GM12873 (cell line): Measurements from ENCODE around the gene MYO15A.

ENCODE experiments used
- CTCF ChIP-seq: IDR thresholded peaks from 2 replicates; pipeline ENCODE4 v1.5.1; 2012; ENCODE audit warnings: low read depth, mild to moderate bottlenecking, moderate library complexity, low read length, control low read depth; ENCODE audit not compliant: insufficient read depth; ENCODE audit errors: missing control alignments

Gene MYO15A

GRCh38 chr17:18160128-18160856 is 51.7 kb downstream of the MYO15A start:
- no peak for TF ChIP-seq CTCF

- TF ChIP-seq CTCF, result no peak
Measured at GRCh38 chr17:18161207-18162145, 52.9 kb downstream of the MYO15A start.

GRCh38 chr17:18163547-18163946 is 55.0 kb downstream of the MYO15A start:
- TF ChIP-seq CTCF, result no peak

GRCh38 chr17:18166894-18167293 is 58.3 kb downstream of the MYO15A start:
- peak; percentile 24 for TF ChIP-seq CTCF

GRCh38 chr17:18167421-18167820 is 58.9 kb downstream of the MYO15A start:
- TF ChIP-seq CTCF, result no peak

- no peak for TF ChIP-seq CTCF
Measured at GRCh38 chr17:18172531-18173278, 64.1 kb downstream of the MYO15A start.
